K562 (cell line): ENCODE data around the gene DTX4.

Source experiments
- ARID1B ChIP-seq: fragments of 450-650 bp; IDR thresholded peaks from 2 replicates; pipeline ENCODE4 v1.6.1; 2016; ENCODE audit warnings: antibody characterized with exemption, mild to moderate bottlenecking, inconsistent platforms
- CEBPB ChIP-seq: fragments of 450-650 bp; IDR thresholded peaks from 2 replicates; pipeline ENCODE4 v1.6.1; 2016; ENCODE audit warnings: missing genetic modification characterization, missing compliant biosample characterization
- CREBBP ChIP-seq: IDR thresholded peaks from one replicate; pipeline ENCODE4 v1.6.1; 2012; ENCODE audit warnings: low read depth, mild to moderate bottlenecking, control low read depth, inconsistent platforms, low read length
- GTF2E2 ChIP-seq: fragments of 200-800 bp; sonication (Bioruptor generic); IDR thresholded peaks from 2 replicates; pipeline ENCODE4 v1.6.1; 2016; ENCODE audit warnings: missing genetic modification characterization, missing compliant biosample characterization
- JUN ChIP-seq, 2 experiments: sonication (generic) in 1 of 2; formaldehyde crosslinking in 1 of 2; IDR thresholded peaks; 2 replicates each; pipeline versions ENCODE4 v1.6.1 to v1.8.0; 2012 to 2022; ENCODE audit warnings: borderline replicate concordance in 2 of 2, mild to moderate bottlenecking in 2 of 2, improper control_type of control experiment in 1 of 2, low read depth in 1 of 2, low read length in 1 of 2, missing genetic modification reagents in 1 of 2
- JUNB ChIP-seq: fragments of 450-650 bp; formaldehyde crosslinking; conservative IDR thresholded peaks from 2 replicates; pipeline ENCODE4 v1.4.0; 2020; ENCODE audit warnings: mild to moderate bottlenecking
- KLF10 ChIP-seq: fragments of 250-450 bp; sonication (Bioruptor Pico); IDR thresholded peaks from 2 replicates; pipeline ENCODE4 v1.6.1; 2021; ENCODE audit warnings: matching md5 sums
- NR2F6 ChIP-seq: fragments of 450-650 bp; formaldehyde crosslinking; IDR thresholded peaks from 2 replicates; pipeline ENCODE4 v1.4.0; 2020; ENCODE audit warnings: mild to moderate bottlenecking
- POLR2A ChIP-seq: fragments of 450-650 bp; conservative IDR thresholded peaks from 2 replicates; pipeline ENCODE4 v1.6.1; 2016
- TF ChIP-seq, protein P1 (sequence below), 3 experiments: IDR thresholded peaks in 2 of 3; conservative IDR thresholded peaks in 1 of 3; 2 replicates each; pipeline ENCODE4 v1.5.1; 2011 to 2012; ENCODE audit warnings: low read length in 3 of 3, mild to moderate bottlenecking in 3 of 3, control low read depth in 2 of 3, improper control_type of control experiment in 1 of 3, inconsistent platforms in 1 of 3, low read depth in 1 of 3, mixed read lengths in 1 of 3, moderate library complexity in 1 of 3; ENCODE audit not compliant: insufficient read depth in 2 of 3
- TF ChIP-seq, protein P2 (sequence below): sonication (generic); formaldehyde crosslinking; IDR thresholded peaks from 2 replicates; pipeline ENCODE4 v1.8.1; 2023; ENCODE audit warnings: mild to moderate bottlenecking, missing genetic modification reagents

DNA sequence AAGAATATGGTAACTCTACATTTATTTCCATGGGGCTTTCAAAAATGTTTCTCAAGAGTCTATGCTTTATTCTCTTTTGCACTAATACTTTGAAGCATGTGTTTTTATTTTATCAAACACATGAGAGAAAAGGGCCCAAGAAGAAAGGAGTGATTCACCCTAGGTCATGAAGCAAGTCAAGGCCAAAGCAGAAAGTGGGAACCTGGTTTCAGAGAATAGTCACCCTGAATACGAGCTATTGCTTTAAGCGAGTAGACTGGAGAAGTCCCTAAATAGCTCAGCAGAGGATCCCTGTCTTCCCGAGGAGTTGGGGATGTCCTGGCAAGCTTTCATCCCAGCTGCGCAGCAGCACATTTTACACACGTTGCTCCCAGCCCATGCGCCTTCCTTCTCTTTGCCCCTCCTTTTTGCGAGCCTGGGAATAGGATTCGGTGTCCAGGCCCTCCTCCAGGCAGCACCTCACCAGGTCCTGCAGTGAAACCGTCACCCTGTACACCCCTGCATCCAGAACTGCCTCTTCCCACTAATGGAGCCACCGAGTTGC, 21.7 kb downstream of the DTX4 start:
- TF ChIP-seq ARID1B, result no peak
- no peak for TF ChIP-seq KLF10 (CRISPR knock-in tag)
- TF ChIP-seq CREBBP, result no peak
- TF ChIP-seq POLR2A, result no peak
- TF ChIP-seq, protein P1, sequence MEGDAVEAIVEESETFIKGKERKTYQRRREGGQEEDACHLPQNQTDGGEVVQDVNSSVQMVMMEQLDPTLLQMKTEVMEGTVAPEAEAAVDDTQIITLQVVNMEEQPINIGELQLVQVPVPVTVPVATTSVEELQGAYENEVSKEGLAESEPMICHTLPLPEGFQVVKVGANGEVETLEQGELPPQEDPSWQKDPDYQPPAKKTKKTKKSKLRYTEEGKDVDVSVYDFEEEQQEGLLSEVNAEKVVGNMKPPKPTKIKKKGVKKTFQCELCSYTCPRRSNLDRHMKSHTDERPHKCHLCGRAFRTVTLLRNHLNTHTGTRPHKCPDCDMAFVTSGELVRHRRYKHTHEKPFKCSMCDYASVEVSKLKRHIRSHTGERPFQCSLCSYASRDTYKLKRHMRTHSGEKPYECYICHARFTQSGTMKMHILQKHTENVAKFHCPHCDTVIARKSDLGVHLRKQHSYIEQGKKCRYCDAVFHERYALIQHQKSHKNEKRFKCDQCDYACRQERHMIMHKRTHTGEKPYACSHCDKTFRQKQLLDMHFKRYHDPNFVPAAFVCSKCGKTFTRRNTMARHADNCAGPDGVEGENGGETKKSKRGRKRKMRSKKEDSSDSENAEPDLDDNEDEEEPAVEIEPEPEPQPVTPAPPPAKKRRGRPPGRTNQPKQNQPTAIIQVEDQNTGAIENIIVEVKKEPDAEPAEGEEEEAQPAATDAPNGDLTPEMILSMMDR (IDR thresholded peaks at IDR 0.05 in 2 of 3, conservative IDR thresholded peaks at IDR 0.05 in 1 of 3; ENCODE audit: insufficient read depth in 2 of 3, low read depth in 1 of 3, low read length in 3 of 3), result no peak
- TF ChIP-seq, protein P2, sequence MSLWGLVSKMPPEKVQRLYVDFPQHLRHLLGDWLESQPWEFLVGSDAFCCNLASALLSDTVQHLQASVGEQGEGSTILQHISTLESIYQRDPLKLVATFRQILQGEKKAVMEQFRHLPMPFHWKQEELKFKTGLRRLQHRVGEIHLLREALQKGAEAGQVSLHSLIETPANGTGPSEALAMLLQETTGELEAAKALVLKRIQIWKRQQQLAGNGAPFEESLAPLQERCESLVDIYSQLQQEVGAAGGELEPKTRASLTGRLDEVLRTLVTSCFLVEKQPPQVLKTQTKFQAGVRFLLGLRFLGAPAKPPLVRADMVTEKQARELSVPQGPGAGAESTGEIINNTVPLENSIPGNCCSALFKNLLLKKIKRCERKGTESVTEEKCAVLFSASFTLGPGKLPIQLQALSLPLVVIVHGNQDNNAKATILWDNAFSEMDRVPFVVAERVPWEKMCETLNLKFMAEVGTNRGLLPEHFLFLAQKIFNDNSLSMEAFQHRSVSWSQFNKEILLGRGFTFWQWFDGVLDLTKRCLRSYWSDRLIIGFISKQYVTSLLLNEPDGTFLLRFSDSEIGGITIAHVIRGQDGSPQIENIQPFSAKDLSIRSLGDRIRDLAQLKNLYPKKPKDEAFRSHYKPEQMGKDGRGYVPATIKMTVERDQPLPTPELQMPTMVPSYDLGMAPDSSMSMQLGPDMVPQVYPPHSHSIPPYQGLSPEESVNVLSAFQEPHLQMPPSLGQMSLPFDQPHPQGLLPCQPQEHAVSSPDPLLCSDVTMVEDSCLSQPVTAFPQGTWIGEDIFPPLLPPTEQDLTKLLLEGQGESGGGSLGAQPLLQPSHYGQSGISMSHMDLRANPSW (CRISPR knock-in tag), result no peak
- no peak for TF ChIP-seq JUN (IDR thresholded peaks at IDR 0.05; ENCODE audit: borderline replicate concordance, low read depth, low read length)
- TF ChIP-seq JUN (CRISPR knock-in tag; IDR thresholded peaks at IDR 0.05; ENCODE audit: borderline replicate concordance), result no peak
- TF ChIP-seq JUNB (CRISPR knock-in tag), result no peak
- TF ChIP-seq CEBPB (tag), result no peak
- TF ChIP-seq NR2F6 (CRISPR knock-in tag), result no peak
- TF ChIP-seq GTF2E2 (tag), result no peak
